HL-60 (cell line): Measurements from ENCODE around the gene ADGRG6.

Experiments used
- CTCF ChIP-seq: IDR thresholded peaks from one replicate; pipeline ENCODE4 v1.5.1; 2011; ENCODE audit warnings: low read length, control low read depth, inconsistent platforms; ENCODE audit not compliant: insufficient read depth
- POLR2AphosphoS5 ChIP-seq: IDR thresholded peaks from 2 replicates; pipeline ENCODE4 v1.6.1; 2012; ENCODE audit warnings: low read depth
- TF ChIP-seq, protein P1 (sequence below): IDR thresholded peaks from 2 replicates; pipeline ENCODE4 v1.6.1; 2012; ENCODE audit warnings: low read depth; ENCODE audit not compliant: insufficient replicate concordance

DNA sequence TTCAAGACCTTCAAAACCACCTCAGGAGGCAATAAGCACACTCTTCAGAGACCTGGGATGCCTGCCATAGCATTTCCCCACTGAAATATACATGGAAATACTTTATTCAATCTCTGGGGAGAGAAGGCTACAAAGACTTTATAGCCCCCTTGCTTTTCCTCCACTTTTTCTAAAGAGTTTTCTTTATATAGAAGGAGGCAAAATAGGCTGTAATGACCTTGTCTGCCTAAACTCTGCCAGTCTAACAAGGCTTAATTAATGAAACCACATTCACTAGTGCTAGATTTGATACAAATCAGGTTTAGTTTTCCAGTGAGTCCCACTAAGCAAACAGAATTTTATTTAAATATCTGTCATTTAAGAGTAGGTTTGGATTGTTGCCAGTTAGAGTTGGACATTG is 114.9 kb downstream of the ADGRG6 start:
- TF ChIP-seq CTCF = no peak
- no peak for TF ChIP-seq POLR2AphosphoS5
- TF ChIP-seq, protein P1, sequence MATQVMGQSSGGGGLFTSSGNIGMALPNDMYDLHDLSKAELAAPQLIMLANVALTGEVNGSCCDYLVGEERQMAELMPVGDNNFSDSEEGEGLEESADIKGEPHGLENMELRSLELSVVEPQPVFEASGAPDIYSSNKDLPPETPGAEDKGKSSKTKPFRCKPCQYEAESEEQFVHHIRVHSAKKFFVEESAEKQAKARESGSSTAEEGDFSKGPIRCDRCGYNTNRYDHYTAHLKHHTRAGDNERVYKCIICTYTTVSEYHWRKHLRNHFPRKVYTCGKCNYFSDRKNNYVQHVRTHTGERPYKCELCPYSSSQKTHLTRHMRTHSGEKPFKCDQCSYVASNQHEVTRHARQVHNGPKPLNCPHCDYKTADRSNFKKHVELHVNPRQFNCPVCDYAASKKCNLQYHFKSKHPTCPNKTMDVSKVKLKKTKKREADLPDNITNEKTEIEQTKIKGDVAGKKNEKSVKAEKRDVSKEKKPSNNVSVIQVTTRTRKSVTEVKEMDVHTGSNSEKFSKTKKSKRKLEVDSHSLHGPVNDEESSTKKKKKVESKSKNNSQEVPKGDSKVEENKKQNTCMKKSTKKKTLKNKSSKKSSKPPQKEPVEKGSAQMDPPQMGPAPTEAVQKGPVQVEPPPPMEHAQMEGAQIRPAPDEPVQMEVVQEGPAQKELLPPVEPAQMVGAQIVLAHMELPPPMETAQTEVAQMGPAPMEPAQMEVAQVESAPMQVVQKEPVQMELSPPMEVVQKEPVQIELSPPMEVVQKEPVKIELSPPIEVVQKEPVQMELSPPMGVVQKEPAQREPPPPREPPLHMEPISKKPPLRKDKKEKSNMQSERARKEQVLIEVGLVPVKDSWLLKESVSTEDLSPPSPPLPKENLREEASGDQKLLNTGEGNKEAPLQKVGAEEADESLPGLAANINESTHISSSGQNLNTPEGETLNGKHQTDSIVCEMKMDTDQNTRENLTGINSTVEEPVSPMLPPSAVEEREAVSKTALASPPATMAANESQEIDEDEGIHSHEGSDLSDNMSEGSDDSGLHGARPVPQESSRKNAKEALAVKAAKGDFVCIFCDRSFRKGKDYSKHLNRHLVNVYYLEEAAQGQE = no peak
